T follicular helper cell (primary cell): ENCODE measurements around the gene GYPC.
"Not testable (repeated sequence)": the region's sequence is repeated elsewhere in the genome, so short reads cannot be mapped to it uniquely, and the experiment has no call there.

ENCODE experiments used
- DNase-seq: peaks from one replicate; pipeline ENCODE4 v3.0.0-alpha.2; 2020; ENCODE audit warnings: low read depth
- total RNA-seq, 2 experiments: gene quantifications; one replicate each; lab custom pipeline; 2026; lab: John Stamatoyannopoulos, UW

The GYPC gene
- 60.9 to 69.4 reads per million in 2 experiments for total RNA-seq

- peak; percentile 25 for DNase-seq
These were observed at the start of gene GYPC for GRCh38 chr2:126655500-126656430. TSS of gene GYPC (plus strand) at chr2:126656158. CDS start at chr2:126656264, 106 bp downstream.

- DNase-seq = no peak
These were observed 41.3 kb upstream of the GYPC start for GRCh38 chr2:126614524-126615227.

GRCh38 chr2:126616606-126617069 lies 39.3 kb upstream of the GYPC start:
- DNase-seq = no peak

GRCh38 chr2:126620302-126620701 lies 35.7 kb upstream of the GYPC start:
- DNase-seq = no peak

GRCh38 chr2:126623000-126623399 lies 33.0 kb upstream of the GYPC start:
- DNase-seq = no peak

GRCh38 chr2:126627643-126628042 lies 28.3 kb upstream of the GYPC start:
- no peak for DNase-seq

GRCh38 chr2:126634273-126634861 lies 21.6 kb upstream of the GYPC start:
- DNase-seq = no peak

GRCh38 chr2:126635281-126635680 lies 20.7 kb upstream of the GYPC start:
- DNase-seq = no peak

GRCh38 chr2:126635736-126636135 lies 20.2 kb upstream of the GYPC start:
- no peak for DNase-seq

- no peak for DNase-seq
These were observed 18.6 kb upstream of the GYPC start for GRCh38 chr2:126637386-126637785.

GRCh38 chr2:126638746-126639145 lies 17.2 kb upstream of the GYPC start:
- DNase-seq = no peak

- no peak for DNase-seq
These were observed 16.7 kb upstream of the GYPC start for GRCh38 chr2:126639276-126639675.

- not testable (repeated sequence) for DNase-seq
These were observed 14.7 kb upstream of the GYPC start for GRCh38 chr2:126641294-126641693.

- DNase-seq = no peak
These were observed 13.9 kb upstream of the GYPC start for GRCh38 chr2:126642031-126642430.

GRCh38 chr2:126643431-126643830 lies 12.5 kb upstream of the GYPC start:
- DNase-seq = no peak

- DNase-seq = no peak
These were observed 12.0 kb upstream of the GYPC start for GRCh38 chr2:126643972-126644371.

- no peak for DNase-seq
These were observed 11.2 kb upstream of the GYPC start for GRCh38 chr2:126644630-126645191.

GRCh38 chr2:126645211-126645618 lies 10.7 kb upstream of the GYPC start:
- DNase-seq = no peak

- no peak for DNase-seq
These were observed 9.9 kb upstream of the GYPC start for GRCh38 chr2:126646026-126646425.

GRCh38 chr2:126647714-126648344 lies 8.1 kb upstream of the GYPC start:
- not testable (repeated sequence) for DNase-seq

- DNase-seq = not testable (repeated sequence)
These were observed 7.6 kb upstream of the GYPC start for GRCh38 chr2:126648345-126648786.
